B cell (primary cell): ENCODE measurements around the gene CANT1. TPM values are rescaled to one million over a fixed set of nuclear protein-coding genes. Genes with fewer than 3 reads are reported as not detected.

Experiments used
- ATAC-seq: fragments of 200-7000 bp; cut with Tn5 transposase; one replicate; pipeline ENCODE4 v1.10.0; 2021; ENCODE audit warnings: low read depth, mild to moderate bottlenecking, moderate number of reproducible peaks, moderate library complexity
- CTCF ChIA-PET: fragments of 350-600 bp; sonication (Branson Sonifier 250); formaldehyde crosslinking; loops from one replicate; lab custom pipeline; 2021; ENCODE audit warnings: antibody characterized with exemption, inconsistent platforms; lab: Charles Lee
- POLR2A ChIA-PET: fragments of 350-600 bp; sonication (Branson Sonifier 250); formaldehyde crosslinking; loops from one replicate; lab custom pipeline; 2021; ENCODE audit warnings: antibody characterized with exemption; lab: Charles Lee
- DNase-seq: peaks from one replicate; pipeline ENCODE4 v3.0.0; 2013
- H2AFZ ChIP-seq: 2 replicates; pipeline ENCODE4 v1.6.1; 2012; ENCODE audit warnings: mild to moderate bottlenecking, low read depth, low read length; ENCODE audit not compliant: insufficient read depth, poor library complexity, severe bottlenecking
- H3K27ac ChIP-seq, 2 donors: 1 replicate in 1 of 2; 2 replicates in 1 of 2; pipeline ENCODE4 v1.5.1; 2012 to 2013; ENCODE audit warnings: low read length in 2 of 2, mild to moderate bottlenecking in 2 of 2, moderate library complexity in 1 of 2
- H3K27me3 ChIP-seq, 4 experiments: fragments of 200-600 bp in 1 of 4; sonication (generic) in 1 of 4; replicated peaks in 1 of 4; 1 replicate in 2 of 4; 2 replicates in 2 of 4; pipeline versions ENCODE4 v1.6.1 to v1.7.0; 2013 to 2016; ENCODE audit warnings: low read length in 3 of 4, mild to moderate bottlenecking in 2 of 4, mixed read lengths in 1 of 4, moderate library complexity in 1 of 4; ENCODE audit not compliant: insufficient read depth in 4 of 4, control insufficient read depth in 3 of 4; ENCODE audit errors: control extremely low read depth in 1 of 4
- H3K36me3 ChIP-seq, 2 experiments: replicated peaks in 1 of 2; 1 replicate in 1 of 2; 2 replicates in 1 of 2; pipeline versions ENCODE4 v1.6.1 to v1.7.1; 2013; ENCODE audit warnings: low read length in 1 of 2; ENCODE audit not compliant: insufficient read depth in 2 of 2, control insufficient read depth in 1 of 2; ENCODE audit errors: control extremely low read depth in 1 of 2, extremely low read depth in 1 of 2
- H3K4me1 ChIP-seq, 2 donors: fragments of 200-600 bp in 1 of 2; sonication (generic) in 1 of 2; 1 replicate in 1 of 2; 2 replicates in 1 of 2; pipeline versions ENCODE4 v1.5.1 to v1.6.1; 2013 to 2017; ENCODE audit warnings: low read length in 2 of 2; ENCODE audit not compliant: control insufficient read depth in 2 of 2, insufficient read depth in 2 of 2
- H3K4me2 ChIP-seq: replicated peaks from 2 replicates; pipeline ENCODE3; 2012; ENCODE audit warnings: mild to moderate bottlenecking, low read depth, low read length; ENCODE audit not compliant: poor library complexity, severe bottlenecking
- H3K4me3 ChIP-seq, 5 experiments: fragments of 200-600 bp in 1 of 5; sonication (generic) in 1 of 5; 1 replicate in 3 of 5; 2 replicates in 2 of 5; pipeline versions ENCODE4 v1.5.1 to v1.7.0; 2011 to 2016; ENCODE audit warnings: low read length in 4 of 5, mild to moderate bottlenecking in 4 of 5, low read depth in 2 of 5, control low read depth in 1 of 5, moderate library complexity in 1 of 5; ENCODE audit not compliant: insufficient read depth in 1 of 5; ENCODE audit errors: control extremely low read depth in 1 of 5, extremely low read depth in 1 of 5
- H3K79me2 ChIP-seq: fragments of 200-600 bp; sonication (generic); one replicate; pipeline ENCODE4 v1.6.0; 2016; ENCODE audit warnings: low read length; ENCODE audit not compliant: control insufficient read depth, insufficient read depth
- H3K9ac ChIP-seq: fragments of 200-600 bp; sonication (generic); 2 replicates; pipeline ENCODE4 v1.6.1; 2017; ENCODE audit warnings: mild to moderate bottlenecking, low read length, moderate library complexity
- H3K9me3 ChIP-seq, 3 donors: one replicate each; pipeline versions ENCODE4 v1.6.1 to v1.7.1; 2013; ENCODE audit warnings: low read length in 2 of 3; ENCODE audit not compliant: control insufficient read depth in 2 of 3, insufficient read depth in 1 of 3; ENCODE audit errors: control extremely low read depth in 1 of 3
- H4K20me1 ChIP-seq: 2 replicates; pipeline ENCODE4 v1.6.0; 2012; ENCODE audit warnings: mild to moderate bottlenecking, low read length; ENCODE audit not compliant: insufficient read depth, control insufficient read depth, poor library complexity, severe bottlenecking
- H3K27ac Mint-ChIP-seq: one replicate; pipeline ENCODE4 v1.8.0; 2021; ENCODE audit warnings: mixed read lengths
- H3K27me3 Mint-ChIP-seq: one replicate; pipeline ENCODE4 v1.8.0; 2021; ENCODE audit warnings: mixed read lengths
- H3K4me1 Mint-ChIP-seq: one replicate; pipeline ENCODE4 v1.8.0; 2021; ENCODE audit warnings: mixed read lengths
- H3K4me3 Mint-ChIP-seq: one replicate; pipeline ENCODE4 v1.8.0; 2021; ENCODE audit warnings: mixed read lengths
- H3K9me3 Mint-ChIP-seq: one replicate; pipeline ENCODE4 v1.8.0; 2022; ENCODE audit warnings: mixed read lengths; ENCODE audit not compliant: insufficient read depth
- EZH2 ChIP-seq: IDR thresholded peaks from 2 replicates; pipeline ENCODE4 v1.6.1; 2012; ENCODE audit warnings: borderline replicate concordance, low read depth, mild to moderate bottlenecking, moderate library complexity, low read length; ENCODE audit not compliant: insufficient read depth, poor library complexity, severe bottlenecking
- WGBS: methylation state at CpG from one replicate; pipeline ENCODE4 v1.1.5; 2013; ENCODE audit warnings: missing lambda C conversion rate; ENCODE audit not compliant: insufficient coverage; 5-methylcytosine and 5-hydroxymethylcytosine counted together
- intact Hi-C: fragments of 100-400 bp; cut with micrococcal nuclease; formaldehyde crosslinking; loops from one replicate; pipeline ENCODE4 v1.10.0; 2022
- polyA plus RNA-seq: library from polyadenylated mRNA; depleted of rRNA; stranded (reverse); fragments of >200 nt; gene quantifications from 2 replicates; pipeline ENCODE4 v1.2.3, GENCODE V29; 2012
- total RNA-seq, 2 donors: library from RNA; stranded (reverse); fragments of 120-200 nt in 1 of 2; gene quantifications; 1 replicate in 1 of 2; 2 replicates in 1 of 2; pipeline versions ENCODE4 v1.2.3 to v1.2.4, GENCODE V29; 2013 to 2022
- TF ChIP-seq, protein P1 (sequence below): fragments of 200-600 bp; IDR thresholded peaks from one replicate; pipeline ENCODE4 v1.8.0; 2022; ENCODE audit warnings: antibody characterized with exemption, mild to moderate bottlenecking

CANT1 gene
- total and polyA plus RNA-seq, 2 donors (not counting 1 experiment from before 2014, with no cell fraction given), result 17.3 to 44.2 TPM

DNA sequence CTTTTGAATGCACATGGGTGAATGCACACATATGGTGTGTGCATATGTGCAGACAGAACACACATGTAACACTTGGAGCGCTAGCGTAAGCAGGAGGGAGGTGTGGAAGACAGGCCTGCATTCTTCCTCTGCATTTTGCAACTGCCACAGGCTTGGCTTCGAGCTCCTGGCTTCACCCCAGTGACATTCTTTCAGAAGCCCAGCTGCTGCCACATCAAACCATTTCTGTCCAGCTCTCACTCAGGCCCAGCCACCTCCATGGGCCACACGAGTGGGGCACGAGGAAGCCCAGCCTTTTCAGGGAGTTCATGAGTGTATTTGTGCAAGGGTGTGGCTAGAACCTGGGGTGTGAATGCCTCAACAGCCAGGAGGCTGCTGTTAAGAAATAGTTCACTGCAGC is 48.6 kb downstream of the CANT1 start:
- H3K4me1 ChIP-seq, result peaks cover 9 to 12% of the 10 kb centered on the region in 2 donors
- H3K9ac ChIP-seq, result no peak overlapping the region
- ChIA-PET POLR2A (no interaction called here), CTCF (interaction anchor here (2.8 kb wide), 1 partner anchor 11 kb away, joined by 7 read pairs; no protein-coding TSS in a partner anchor)
- H3K4me2 ChIP-seq, result no peak overlapping the region
- no peaks in the 10 kb centered on the region for H3K79me2 ChIP-seq
- Mint-ChIP-seq H3K4me3 (no peak overlapping the region), H3K4me1 (peaks cover 14% of the 10 kb centered on the region), H3K9me3 (no peaks in the 10 kb centered on the region), H3K27ac (no peak overlapping the region), H3K27me3 (no peaks in the 10 kb centered on the region)
- TF ChIP-seq, protein P1, sequence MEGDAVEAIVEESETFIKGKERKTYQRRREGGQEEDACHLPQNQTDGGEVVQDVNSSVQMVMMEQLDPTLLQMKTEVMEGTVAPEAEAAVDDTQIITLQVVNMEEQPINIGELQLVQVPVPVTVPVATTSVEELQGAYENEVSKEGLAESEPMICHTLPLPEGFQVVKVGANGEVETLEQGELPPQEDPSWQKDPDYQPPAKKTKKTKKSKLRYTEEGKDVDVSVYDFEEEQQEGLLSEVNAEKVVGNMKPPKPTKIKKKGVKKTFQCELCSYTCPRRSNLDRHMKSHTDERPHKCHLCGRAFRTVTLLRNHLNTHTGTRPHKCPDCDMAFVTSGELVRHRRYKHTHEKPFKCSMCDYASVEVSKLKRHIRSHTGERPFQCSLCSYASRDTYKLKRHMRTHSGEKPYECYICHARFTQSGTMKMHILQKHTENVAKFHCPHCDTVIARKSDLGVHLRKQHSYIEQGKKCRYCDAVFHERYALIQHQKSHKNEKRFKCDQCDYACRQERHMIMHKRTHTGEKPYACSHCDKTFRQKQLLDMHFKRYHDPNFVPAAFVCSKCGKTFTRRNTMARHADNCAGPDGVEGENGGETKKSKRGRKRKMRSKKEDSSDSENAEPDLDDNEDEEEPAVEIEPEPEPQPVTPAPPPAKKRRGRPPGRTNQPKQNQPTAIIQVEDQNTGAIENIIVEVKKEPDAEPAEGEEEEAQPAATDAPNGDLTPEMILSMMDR, result no peak
- no peak for TF ChIP-seq EZH2
- no peak overlapping the region for H2AFZ ChIP-seq
- peaks cover 0 to 5% (median 0%) of the 10 kb centered on the region in 3 donors for H3K9me3 ChIP-seq
- no peaks in the 10 kb centered on the region for H3K27me3 ChIP-seq
- H4K20me1 ChIP-seq, result no peaks in the 10 kb centered on the region
- 84% methylated on average over 5 of the region's 5 CpGs for WGBS
- DNase-seq (no peak), ATAC-seq (no peak)
- no peaks in the 10 kb centered on the region for H3K36me3 ChIP-seq
- intact Hi-C loops, result no loop called here
- H3K4me3 ChIP-seq, result no peak overlapping the region
- no peak overlapping the region for H3K27ac ChIP-seq

DNA sequence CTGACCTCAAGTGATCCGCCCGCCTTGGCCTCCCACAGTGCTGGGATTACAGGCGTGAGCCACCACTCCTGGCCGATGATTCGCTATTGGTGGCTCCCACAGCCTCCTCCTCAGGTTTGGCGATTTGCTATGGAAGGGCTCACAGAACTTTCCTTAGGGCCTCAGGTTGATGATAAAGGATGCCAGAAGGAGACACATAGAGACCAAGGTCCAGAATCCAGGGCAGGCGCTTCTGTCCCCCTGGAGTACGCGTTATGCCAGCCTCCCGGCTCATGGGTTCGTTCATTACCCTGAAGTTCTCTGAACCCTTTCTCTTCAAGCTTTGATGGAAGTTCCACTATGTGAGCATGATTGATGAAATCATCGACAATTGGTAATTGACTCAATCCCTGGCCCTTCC is 49.8 kb downstream of the CANT1 start:
- no peaks in the 10 kb centered on the region for H3K27me3 ChIP-seq
- peaks cover 3% of the 10 kb centered on the region for H3K4me1 Mint-ChIP-seq
- POLR2A ChIA-PET, result no interaction called here
- WGBS, result 98% methylated on average over 10 of the region's 12 CpGs
- H3K79me2 ChIP-seq, result no peaks in the 10 kb centered on the region
- H3K9me3 Mint-ChIP-seq, result no peaks in the 10 kb centered on the region
- no peak for DNase-seq
- CTCF ChIA-PET, result interaction anchor here (2.8 kb wide), 1 partner anchor 12 kb away, joined by 7 read pairs; no protein-coding TSS in a partner anchor
- H2AFZ ChIP-seq, result no peak overlapping the region
- H3K4me2 ChIP-seq, result no peak overlapping the region
- H3K36me3 ChIP-seq, result no peaks in the 10 kb centered on the region
- H3K27ac ChIP-seq, result no peak overlapping the region
- no peak for ATAC-seq
- H3K9ac ChIP-seq, result no peak overlapping the region
- peaks cover 0 to under 1% of the 10 kb centered on the region in 2 donors for H3K4me1 ChIP-seq
- H3K27ac Mint-ChIP-seq, result no peak overlapping the region
- no peaks in the 10 kb centered on the region for H3K27me3 Mint-ChIP-seq
- no peak for TF ChIP-seq EZH2
- TF ChIP-seq, protein P1, result no peak
- no peaks in the 10 kb centered on the region for H4K20me1 ChIP-seq
- intact Hi-C loops, result no loop called here
- H3K4me3 ChIP-seq, result no peak overlapping the region
- H3K4me3 Mint-ChIP-seq, result no peak overlapping the region
- peaks cover 0 to 1% (median 0%) of the 10 kb centered on the region in 3 donors for H3K9me3 ChIP-seq
